Fibroblast of skin of right biceps (primary cell): ENCODE measurements around the gene PRXL2B.
"Not testable (repeated sequence)": the region's sequence is repeated elsewhere in the genome, so short reads cannot be mapped to it uniquely, and the experiment has no call there.

ENCODE experiments used
- DNase-seq: peaks from one replicate; pipeline ENCODE4 v3.0.0-alpha.2; 2013

Gene PRXL2B

GRCh38 chr1:2625311-2625710 lies 38.7 kb downstream of the PRXL2B start:
- DNase-seq: no peak

- DNase-seq: not testable (repeated sequence)
Measured at GRCh38 chr1:2625748-2626147, 39.2 kb downstream of the PRXL2B start.

DNA sequence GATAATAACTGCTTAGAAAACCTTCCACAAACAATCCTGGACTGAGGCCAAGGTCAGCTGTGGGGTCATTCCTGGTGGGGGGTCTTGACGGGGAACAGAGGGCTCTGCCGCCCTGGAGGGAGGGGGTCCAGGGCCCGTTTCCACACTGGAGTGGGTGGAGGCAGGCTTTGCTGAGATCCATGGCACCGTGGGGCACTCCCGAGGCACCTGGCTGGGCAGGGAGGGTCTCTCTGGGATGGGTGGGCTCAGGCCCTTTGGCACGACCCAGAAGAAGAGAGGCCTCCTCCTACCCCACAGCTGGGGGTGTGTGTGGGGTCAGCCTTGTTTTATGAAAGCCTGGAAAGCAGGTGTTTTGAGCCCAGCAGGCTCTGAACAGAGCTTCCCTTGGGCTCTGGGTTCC lies 41.2 kb downstream of the PRXL2B start:
- DNase-seq: no peak

- no peak for DNase-seq
Measured at GRCh38 chr1:2628191-2628932, 41.8 kb downstream of the PRXL2B start.

DNA sequence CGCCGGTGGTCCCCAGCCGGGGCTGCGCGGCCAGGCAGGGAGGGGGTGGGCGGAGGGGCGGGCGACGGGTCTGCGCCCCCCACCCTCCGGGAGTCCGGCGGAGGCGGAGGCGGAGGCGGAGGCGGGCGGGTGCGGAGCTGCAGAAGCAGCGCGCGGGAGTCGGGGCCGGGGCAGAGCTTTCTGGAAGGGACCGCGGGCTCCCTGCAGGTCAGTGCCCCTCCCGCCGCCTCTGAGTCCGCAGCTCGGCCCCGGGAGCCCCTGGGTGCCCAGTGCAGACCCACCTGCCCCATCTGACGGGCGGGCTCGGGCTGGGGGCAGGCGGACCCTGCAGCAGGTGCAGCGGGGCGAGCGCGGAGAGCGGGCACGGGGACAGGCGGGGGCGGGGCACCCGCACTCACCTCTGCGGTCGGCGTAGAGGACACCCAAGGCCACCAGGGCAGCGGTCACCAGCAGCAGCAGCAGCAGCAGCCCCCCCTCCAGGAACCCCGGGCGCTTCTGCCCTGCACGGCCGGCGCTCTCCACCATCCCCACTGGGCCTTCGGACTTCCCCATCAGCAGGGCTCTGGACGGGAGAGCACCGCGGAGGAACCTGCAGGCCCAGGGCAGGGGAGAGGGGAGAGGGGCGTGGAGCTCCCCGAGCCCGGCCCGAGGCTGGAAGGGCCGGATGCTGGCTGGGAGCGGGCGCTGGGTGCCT lies 42.5 kb downstream of the PRXL2B start:
- no peak for DNase-seq

- DNase-seq: no peak
Measured at GRCh38 chr1:2629627-2630497, 43.3 kb downstream of the PRXL2B start.

GRCh38 chr1:2630498-2631135 lies 44.0 kb downstream of the PRXL2B start:
- no peak for DNase-seq

DNA sequence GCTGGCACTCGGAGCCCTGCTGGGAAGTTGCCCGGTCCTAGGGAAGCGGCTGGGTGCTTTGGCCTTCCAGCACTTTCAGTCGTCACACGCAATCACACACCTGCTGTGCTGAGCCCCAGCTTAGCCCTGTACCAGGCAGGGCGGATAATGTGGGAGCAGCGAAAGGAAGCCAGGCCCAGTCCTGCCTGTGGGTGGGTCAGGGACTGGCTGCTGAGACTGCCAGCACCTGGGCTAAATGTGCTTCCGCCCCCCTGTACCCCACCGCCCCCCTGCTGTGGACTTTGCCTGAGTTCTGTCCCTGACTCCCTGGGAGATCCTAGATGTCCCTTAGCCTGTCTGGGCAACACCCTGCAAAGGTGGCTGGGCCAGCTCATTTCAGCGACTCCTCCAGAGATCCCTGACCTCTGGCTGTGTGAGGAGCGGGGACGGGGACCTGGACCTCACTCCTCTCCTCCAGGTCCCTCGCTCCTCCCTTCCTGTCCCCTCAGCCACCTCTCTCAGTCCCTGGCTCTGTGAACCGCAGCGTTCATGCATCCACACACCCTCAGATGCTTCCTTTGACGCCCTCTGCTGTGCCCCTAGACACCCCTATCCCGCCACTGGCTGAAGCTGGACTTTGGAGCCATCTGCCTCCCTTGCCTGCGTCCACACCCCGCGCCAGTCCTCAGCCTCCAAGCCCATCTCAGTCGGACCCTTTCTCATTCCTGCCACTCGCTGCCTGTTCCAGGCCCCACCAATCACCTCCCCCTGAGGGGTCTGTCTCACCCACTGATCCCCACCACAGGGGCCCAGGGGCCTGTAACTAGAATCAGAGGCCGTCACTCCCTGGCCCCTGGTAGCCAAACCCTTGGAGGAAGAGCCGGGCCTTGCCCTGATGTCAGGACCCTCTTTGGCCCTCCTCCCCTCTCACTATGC lies 44.8 kb downstream of the PRXL2B start:
- DNase-seq: no peak

- no peak for DNase-seq
Measured at GRCh38 chr1:2632051-2632430, 45.5 kb downstream of the PRXL2B start.

GRCh38 chr1:2632561-2633361 lies 46.2 kb downstream of the PRXL2B start, which contains the start of gene MMEL1:
Gene MMEL1 (minus strand): TSS chr1:2633016. CDS start chr1:2629484, 3,532 bp downstream.
- no peak for DNase-seq

- DNase-seq: no peak
Measured at GRCh38 chr1:2633366-2633935, 46.9 kb downstream of the PRXL2B start.

- no peak for DNase-seq
Measured at GRCh38 chr1:2633936-2634491, 47.4 kb downstream of the PRXL2B start.

- no peak for DNase-seq
Measured at GRCh38 chr1:2635361-2636010, 48.9 kb downstream of the PRXL2B start.

DNA sequence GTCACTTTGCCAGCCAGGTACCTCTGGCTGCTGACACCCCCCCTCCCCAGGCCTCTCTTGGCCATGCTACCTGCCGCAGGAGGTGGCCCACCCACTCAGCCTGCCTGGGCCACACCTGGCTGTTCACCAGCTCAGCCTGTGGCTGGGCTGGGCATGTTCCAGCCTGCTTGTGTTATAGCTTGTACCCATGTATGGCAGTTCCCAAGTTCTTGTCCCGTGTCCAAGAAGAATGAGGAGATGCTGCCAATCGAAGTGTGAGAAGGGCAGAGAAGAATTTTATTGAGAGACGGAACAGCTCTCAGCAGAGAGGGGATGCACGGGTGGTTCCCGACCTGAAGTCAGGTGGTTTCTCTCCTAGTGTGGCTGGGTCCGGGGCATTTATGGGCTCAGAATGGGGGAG lies 50.2 kb downstream of the PRXL2B start:
- no peak for DNase-seq

GRCh38 chr1:2637442-2638145 lies 51.0 kb downstream of the PRXL2B start:
- no peak for DNase-seq

- no peak for DNase-seq
Measured at GRCh38 chr1:2638466-2639115, 52.0 kb downstream of the PRXL2B start.

GRCh38 chr1:2639203-2639602 lies 52.6 kb downstream of the PRXL2B start:
- DNase-seq: no peak
